H7 (cell line): ENCODE results near the gene GPR42. TPM values are rescaled to one million over a fixed set of nuclear protein-coding genes. Genes with fewer than 3 reads are reported as not detected.
"Not testable (repeated sequence)": the region's sequence is repeated elsewhere in the genome, so short reads cannot be mapped to it uniquely, and the experiment has no call there.

Experiments
- DNase-seq: peaks from one replicate; pipeline ENCODE4 v3.0.0; 2012
- H3K27me3 ChIP-seq: 2 replicates; pipeline ENCODE4 v1.6.0; 2011; ENCODE audit warnings: mild to moderate bottlenecking, low read length; ENCODE audit not compliant: control insufficient read depth, insufficient read depth
- H3K36me3 ChIP-seq: replicated peaks from 2 replicates; pipeline ENCODE4 v1.5.1; 2011; ENCODE audit warnings: low read length; ENCODE audit not compliant: control insufficient read depth, insufficient read depth
- H3K4me3 ChIP-seq: 2 replicates; pipeline ENCODE4 v1.5.1; 2011; ENCODE audit warnings: low read depth, mild to moderate bottlenecking, control low read depth, low read length, moderate library complexity; ENCODE audit not compliant: insufficient read depth
- total RNA-seq: library from RNA; depleted of rRNA; stranded (reverse); fragments of >200 nt; shearing (Covaris generic); gene quantifications from 2 replicates; pipeline ENCODE4 v1.2.3, GENCODE V29; 2014

GPR42 gene
- total RNA-seq, 1 experiment from 2014 or later = not detected

DNA sequence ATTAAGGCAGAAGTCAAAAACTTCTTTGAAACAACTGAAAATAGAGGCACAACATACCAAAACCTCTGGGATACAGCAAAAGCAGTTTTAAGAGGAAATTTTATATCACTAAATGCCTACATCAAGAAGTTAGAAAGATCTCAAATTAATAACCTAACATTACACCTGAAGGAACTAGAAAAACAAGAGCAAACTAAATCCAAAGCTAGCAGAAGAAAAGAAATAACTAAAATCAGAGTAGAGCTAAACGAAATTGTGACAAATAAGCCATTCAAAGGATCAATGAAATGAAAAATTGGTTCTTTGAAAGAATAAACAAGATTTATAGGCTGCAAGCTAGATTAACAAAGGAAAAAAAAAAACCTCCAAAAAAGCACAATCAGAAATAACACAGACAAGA is 2.5 kb upstream of the GPR42 start:
- Histone ChIP-seq H3K36me3 (no peaks in the 10 kb centered on the region), H3K27me3 (no peaks in the 10 kb centered on the region), H3K4me3 (no peak overlapping the region)
- DNase-seq = no peak

DNA sequence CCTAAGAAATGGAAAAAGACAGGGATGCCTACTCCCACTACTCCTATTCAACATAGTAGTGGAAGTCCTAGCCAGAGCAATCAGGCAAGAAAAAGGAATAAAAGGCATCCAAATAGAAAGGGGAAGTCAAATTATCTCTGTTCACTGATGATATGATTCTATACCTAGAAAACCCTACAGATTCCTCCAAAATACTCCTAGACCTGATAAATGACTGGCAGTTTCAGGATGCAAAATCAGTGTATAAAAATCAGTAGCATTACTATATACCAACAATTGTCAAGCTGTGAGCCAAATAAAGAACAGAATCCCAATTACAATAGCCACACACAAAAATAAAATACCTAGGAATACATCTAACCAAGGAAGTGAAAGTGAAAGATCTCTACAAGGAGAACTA is 1.3 kb upstream of the GPR42 start:
- no peak for DNase-seq
- Histone ChIP-seq H3K27me3 (no peaks in the 10 kb centered on the region), H3K4me3 (no peak overlapping the region), H3K36me3 (no peaks in the 10 kb centered on the region)

DNA sequence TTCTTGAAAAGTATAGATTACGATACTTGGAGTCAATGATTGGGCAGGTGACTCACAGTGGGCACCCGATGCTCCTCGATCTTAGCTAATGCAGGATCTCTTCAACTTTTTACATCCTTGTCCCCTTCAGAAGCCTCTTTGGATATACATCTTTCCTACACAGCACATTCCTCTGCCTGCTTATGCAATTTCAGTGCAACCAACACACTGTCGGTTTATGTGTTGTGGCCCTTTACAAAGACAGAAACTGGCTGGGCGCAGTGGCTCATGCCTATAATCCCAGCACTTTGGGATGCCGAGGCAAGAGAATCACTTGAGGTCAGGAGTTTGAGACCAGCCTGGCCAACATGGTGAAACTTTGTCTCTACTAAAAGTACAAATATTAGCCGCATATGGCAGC is 2.6 kb downstream of the GPR42 start:
- Histone ChIP-seq H3K36me3 (no peaks in the 10 kb centered on the region), H3K27me3 (no peaks in the 10 kb centered on the region), H3K4me3 (no peak overlapping the region)
- DNase-seq = no peak

DNA sequence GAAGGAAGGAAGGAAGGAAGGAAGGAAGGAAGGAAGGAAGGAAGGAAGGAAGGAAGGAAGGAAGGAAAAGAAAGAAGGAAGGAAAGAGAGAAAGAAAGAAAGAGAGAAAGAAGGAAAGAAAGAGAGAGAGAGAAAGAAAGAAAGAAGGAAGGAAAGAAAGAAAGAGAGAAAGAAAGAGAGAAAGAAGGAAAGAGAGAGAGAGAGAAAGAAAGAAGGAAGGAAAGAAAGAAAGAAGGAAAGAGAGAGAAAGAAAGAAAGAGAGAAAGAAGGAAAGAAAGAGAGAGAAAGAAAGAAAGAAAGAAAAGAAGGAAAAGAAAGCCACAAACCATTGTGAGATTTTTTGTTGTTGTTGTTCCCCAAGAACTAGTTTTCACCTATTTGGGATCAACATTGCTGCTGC is 3.2 kb downstream of the GPR42 start:
- H3K4me3 ChIP-seq, H3K36me3 ChIP-seq, DNase-seq, H3K27me3 ChIP-seq: not testable (repeated sequence)

DNA sequence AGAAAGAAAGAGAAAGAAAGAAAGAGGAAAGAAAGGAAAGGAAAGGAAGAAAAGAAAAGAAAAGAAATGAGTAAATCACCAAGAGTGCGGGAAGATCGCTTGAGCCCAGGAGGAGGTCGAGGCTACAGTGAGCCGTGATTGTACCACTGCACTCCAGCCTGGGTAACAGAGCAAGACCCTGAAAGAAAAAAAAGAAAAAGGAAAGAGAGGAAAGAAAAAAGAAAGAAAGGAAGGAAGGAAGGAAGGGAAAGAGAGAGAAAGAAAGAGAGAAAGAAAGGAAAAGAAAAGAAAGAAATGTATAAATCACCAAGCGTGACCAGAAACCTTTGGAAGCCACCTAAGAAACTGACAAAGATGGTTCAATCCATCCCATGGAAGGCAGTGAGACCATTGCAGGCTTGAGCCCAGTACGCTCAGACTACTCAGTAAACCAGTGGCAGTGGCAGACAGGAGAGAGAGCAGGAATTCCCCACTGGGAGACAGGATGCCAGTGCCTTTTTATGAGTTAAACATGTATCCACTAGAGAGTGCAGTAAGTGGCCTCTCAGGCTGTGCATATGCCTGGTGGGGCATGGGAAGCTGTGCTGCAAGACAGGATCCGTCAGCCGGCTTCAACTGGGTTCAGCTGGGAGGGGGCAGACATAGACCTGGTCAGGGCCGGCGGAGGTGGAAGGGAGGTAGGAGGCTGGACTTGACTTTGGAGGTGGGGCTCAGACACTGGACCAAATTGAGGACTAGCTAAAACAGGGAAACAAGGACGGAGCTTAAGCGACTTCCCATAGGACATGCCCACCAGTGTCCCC is 4.8 kb downstream of the GPR42 start:
- no peaks in the 10 kb centered on the region for H3K36me3 ChIP-seq
- no peak for DNase-seq
- no peaks in the 10 kb centered on the region for H3K27me3 ChIP-seq
- H3K4me3 ChIP-seq = no peak overlapping the region

DNA sequence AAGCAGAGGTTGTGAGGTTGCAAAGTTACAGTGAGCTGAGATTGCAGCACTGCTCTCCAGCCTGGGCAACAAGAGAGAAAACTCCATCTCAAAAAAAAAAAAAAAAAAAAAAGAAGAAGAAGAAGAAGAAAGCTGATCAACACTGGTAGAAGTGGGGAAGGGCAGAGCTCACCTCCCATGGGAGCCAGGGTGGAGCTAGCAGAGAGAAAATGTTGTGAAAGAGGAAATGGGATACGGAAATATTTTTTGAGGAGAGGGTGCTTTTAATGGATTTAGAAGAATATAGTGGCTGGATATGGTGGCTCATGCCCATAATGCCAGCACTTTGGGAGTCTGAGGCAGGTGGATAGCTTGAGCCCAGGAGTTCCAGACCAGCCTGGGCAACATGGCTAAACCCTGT is 6.8 kb downstream of the GPR42 start:
- no peaks in the 10 kb centered on the region for H3K27me3 ChIP-seq

DNA sequence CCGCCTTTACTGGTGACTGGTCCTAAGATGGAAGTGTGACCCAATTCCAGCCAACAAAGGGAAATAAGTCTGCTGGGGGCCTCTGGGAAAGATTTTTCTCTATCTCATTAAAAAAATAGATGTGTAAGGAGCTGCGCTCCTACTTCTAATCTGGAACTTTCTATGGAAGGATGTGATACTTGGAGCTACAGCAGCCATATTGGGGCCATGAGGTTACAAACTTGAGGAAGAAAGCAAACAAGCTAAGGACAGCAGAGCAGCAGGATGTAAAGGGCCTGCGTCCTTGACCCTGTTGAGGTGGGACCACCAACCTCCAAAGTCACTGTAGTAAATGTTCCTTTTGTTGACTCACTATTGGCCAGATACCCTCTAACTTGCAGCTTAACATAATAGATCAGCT is 7.5 kb downstream of the GPR42 start:
- H3K36me3 ChIP-seq = no peaks in the 10 kb centered on the region

More for the DNA sequence above, 6.8 kb downstream of the GPR42 start:
- H3K4me3 ChIP-seq = no peak overlapping the region
- H3K36me3 ChIP-seq = no peaks in the 10 kb centered on the region
- DNase-seq = no peak

DNA sequence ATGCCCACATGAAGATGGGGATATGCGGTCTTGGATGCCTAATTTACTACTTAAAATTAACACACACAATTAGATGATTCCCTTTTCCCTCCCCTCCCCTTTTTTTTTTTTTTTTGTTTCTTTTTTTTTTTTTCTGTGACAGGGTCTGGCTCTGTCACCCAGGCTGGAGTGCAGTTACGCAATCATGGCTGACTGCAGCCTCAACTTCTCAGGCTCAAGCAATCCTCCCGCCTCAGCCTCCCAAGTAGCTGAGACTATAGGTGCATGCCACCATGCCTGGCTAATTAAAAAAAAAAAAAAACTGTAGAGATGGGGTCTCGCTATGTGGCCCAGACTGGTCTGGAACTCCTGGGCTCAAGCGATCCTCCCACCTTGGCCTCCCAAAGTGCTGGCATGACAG is 8.7 kb downstream of the GPR42 start:
- H3K4me3 ChIP-seq, H3K36me3 ChIP-seq, H3K27me3 ChIP-seq, DNase-seq: not testable (repeated sequence)

More for the DNA sequence above, 7.5 kb downstream of the GPR42 start:
- DNase-seq = no peak
- Histone ChIP-seq H3K4me3 (no peak overlapping the region), H3K27me3 (no peaks in the 10 kb centered on the region)

DNA sequence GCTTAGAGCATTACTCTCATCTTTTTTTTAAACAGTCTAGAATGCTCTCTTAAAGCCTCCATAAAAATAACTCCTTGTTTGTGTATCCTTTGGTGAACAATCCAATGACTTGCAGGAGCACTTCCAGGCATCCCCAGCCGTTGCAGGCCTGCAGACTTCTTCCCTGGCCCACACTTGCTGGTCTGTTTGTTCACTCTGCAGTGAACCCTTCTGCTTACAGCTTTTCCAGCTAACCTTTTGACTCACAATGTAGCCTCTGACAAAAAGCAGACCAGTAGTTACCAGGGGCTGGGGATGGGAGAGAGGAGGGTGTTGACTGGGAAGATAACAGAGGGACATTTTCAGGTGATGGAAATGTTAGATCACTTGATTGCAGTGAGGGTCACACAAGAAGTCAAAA is 9.1 kb downstream of the GPR42 start:
- Histone ChIP-seq H3K4me3 (no peak overlapping the region), H3K27me3 (no peaks in the 10 kb centered on the region), H3K36me3 (no peaks in the 10 kb centered on the region)
- no peak for DNase-seq

DNA sequence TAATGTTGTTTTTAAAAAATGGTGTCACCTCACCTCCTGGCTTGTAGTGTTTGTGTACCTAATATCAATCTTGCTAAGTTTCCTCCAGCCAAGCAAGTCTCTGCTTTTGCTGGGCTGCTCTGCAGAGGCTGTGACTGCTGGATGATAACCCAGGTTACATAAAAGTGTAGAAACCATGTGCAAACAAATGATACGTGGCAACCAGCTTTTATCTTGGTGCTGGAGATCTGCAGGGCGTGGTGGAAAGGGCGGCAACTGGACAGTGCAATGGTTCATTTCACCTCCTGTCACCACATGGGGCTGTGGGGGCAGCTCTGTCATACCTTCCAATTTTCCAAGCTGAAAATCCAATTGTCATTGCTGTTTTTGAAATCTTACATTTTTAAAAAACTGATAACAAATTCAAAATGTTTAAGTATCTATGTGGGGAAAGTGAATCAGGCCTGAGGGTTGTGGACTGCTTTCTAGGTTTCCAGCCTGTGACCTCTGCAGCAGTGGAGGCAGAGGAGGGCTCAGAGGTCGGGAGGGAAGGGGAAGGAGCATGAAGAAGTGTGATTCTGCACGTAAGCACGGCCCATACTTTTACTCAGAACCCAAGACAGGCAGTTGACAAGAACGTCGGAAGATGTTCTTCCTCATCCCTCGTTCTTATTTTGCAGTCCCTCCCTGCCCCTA is 9.7 kb downstream of the GPR42 start:
- Histone ChIP-seq H3K4me3 (no peak overlapping the region), H3K27me3 (no peaks in the 10 kb centered on the region), H3K36me3 (no peaks in the 10 kb centered on the region)
- DNase-seq = no peak

DNA sequence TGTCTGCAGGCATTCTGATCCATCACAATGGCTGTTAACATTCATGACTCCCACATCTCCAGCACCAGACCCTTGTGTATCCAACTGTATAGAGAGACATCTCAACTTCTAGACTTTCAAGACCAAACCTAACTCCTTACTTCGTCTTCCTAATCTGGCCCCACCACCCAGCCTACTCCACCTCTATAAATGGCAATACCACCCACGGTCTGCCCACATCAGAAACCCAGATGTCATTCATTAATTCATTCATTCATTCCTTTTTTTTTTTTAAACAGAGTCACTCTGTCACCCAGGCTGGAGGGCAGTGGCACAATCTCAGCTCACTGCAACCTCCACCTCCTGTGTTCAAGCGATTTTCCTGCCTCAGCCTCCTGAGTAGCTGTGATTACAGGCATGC is 10.4 kb downstream of the GPR42 start:
- DNase-seq = no peak
- H3K4me3 ChIP-seq = no peak overlapping the region
- no peaks in the 10 kb centered on the region for H3K36me3 ChIP-seq
- H3K27me3 ChIP-seq = no peaks in the 10 kb centered on the region

DNA sequence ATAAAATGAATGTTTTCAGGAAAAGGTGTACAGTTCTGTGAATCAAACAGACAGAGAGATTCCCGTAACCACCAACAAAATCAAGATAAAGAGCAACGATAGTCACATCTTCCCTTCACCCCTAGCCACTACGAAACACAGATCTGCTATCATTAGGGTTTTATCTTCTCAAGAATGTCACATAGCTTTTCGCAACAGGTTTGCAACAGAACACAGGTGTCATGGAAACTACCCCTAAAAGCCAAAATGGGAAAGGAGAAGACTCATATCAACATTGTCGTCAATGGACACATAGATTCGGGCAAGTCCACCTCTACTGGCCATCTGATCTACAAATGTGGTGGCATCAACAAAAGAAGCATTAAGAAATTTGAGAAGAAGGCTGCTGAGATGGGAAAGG is 11.1 kb downstream of the GPR42 start:
- H3K27me3 ChIP-seq = no peaks in the 10 kb centered on the region
- DNase-seq = no peak
- H3K4me3 ChIP-seq = no peak overlapping the region
- H3K36me3 ChIP-seq = no peaks in the 10 kb centered on the region

DNA sequence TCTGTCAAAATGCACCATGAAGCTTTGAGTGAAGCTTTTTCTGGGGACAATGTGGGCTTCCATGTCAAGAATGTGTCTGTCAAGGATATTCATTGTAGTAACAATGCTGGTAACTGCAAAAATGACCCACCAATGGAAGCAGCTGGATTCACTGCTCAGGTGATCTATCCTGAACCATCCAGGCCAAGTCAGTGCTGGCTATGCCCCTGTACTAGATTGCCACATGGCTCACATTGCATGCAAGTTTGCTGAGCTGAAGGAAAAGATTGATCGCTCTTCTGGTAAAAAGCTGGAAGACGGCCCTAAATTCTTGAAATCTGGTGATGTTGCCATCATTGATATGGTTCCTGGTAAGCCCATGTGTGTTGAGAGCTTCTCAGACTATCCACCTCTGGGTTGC is 12.7 kb downstream of the GPR42 start:
- Histone ChIP-seq H3K27me3 (no peaks in the 10 kb centered on the region), H3K36me3 (no peaks in the 10 kb centered on the region), H3K4me3 (no peak overlapping the region)
- no peak for DNase-seq

DNA sequence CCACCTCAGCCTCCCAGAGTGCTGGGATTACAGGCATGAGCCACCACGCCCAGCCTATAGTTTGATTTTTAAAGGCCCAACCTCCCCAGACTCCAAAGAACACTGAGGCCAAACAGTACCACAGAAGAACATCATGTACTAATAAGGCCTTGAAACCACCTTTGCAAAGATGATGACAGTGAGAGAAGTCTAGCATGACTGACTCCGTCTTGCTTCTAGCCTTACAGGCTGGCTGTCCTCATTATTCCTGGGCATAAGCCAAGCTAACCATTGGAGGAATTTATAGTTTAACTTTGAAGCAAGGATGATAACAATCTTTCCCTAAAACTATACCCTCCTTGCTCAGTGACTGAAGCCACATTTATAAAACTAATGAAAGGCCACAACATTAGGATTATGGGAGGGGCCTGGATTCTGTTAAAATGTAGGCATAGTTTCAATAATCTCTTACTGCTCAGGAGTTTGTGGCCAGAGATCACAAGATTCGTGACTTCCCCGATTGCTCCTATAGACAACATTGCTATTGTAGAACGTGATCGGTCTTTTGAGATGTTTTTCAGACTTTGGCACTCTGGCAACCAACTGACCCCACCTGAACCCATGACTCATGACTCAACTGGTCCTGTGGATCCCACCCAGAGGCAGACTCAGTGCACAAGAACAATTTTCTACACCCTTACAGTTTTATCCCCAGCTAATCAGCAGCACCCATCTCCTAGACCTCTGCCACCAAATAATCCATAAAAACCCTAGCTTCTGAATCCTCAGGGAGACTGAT is 17.6 kb downstream of the GPR42 start:
- no peak for DNase-seq
- H3K36me3 ChIP-seq = no peaks in the 10 kb centered on the region
- no peak overlapping the region for H3K4me3 ChIP-seq
- H3K27me3 ChIP-seq = no peaks in the 10 kb centered on the region
